Endothelial cell of umbilical vein (primary cell): ENCODE results near the gene GLI1. TPM values are rescaled to one million over a fixed set of nuclear protein-coding genes. Genes with fewer than 3 reads are reported as not detected.

Experiments used
- BruUV-seq: library from RNA; stranded (reverse); fragments of 400-500 nt; replicated peaks from 2 replicates; lab custom pipeline; 2021; lab: Mats Ljungman, UMichigan
- CTCF ChIA-PET: fragments of 300-600, 350-600 bp; sonication (Branson Sonifier 250); formaldehyde crosslinking; loops from one replicate; lab custom pipeline; 2021; ENCODE audit warnings: antibody characterized with exemption, inconsistent platforms; lab: Charles Lee
- POLR2A ChIA-PET: fragments of 300-600, 350-600 bp; sonication (Branson Sonifier 250); formaldehyde crosslinking; loops from one replicate; lab custom pipeline; 2021; ENCODE audit warnings: antibody characterized with exemption, inconsistent platforms; lab: Charles Lee
- DNase-seq: peaks from one replicate; pipeline ENCODE4 v3.0.0-alpha.2; 2011; ENCODE audit warnings: low read depth, low spot score
- FAIRE-seq: peaks from 2 replicates; lab custom pipeline; 2011; peaks lifted over from hg19 to GRCh38; lab: Jason Lieb, UNC
- H2AFZ ChIP-seq: 2 replicates; pipeline ENCODE4 v1.6.0; 2012; ENCODE audit warnings: low read depth, low read length, control low read depth, inconsistent platforms
- H3K27ac ChIP-seq: 2 replicates; pipeline ENCODE4 v1.5.1; 2011; ENCODE audit warnings: low read depth, mild to moderate bottlenecking, control low read depth, low read length, moderate library complexity; ENCODE audit not compliant: insufficient read depth
- H3K27me3 ChIP-seq, 2 experiments: 2 replicates each; pipeline versions ENCODE4 v1.6.0 to v1.6.1; 2011; ENCODE audit warnings: low read length in 2 of 2, mixed read lengths in 1 of 2; ENCODE audit not compliant: control insufficient read depth in 2 of 2, insufficient read depth in 2 of 2
- H3K36me3 ChIP-seq, 2 experiments: 2 replicates in 1 of 2; 3 replicates in 1 of 2; pipeline ENCODE4 v1.5.1; 2011; ENCODE audit warnings: low read length in 2 of 2, mild to moderate bottlenecking in 1 of 2, moderate library complexity in 1 of 2; ENCODE audit not compliant: control insufficient read depth in 2 of 2, insufficient read depth in 2 of 2; ENCODE audit errors: extremely low read depth in 1 of 2
- H3K4me1 ChIP-seq: 3 replicates; pipeline ENCODE4 v1.5.1; 2011; ENCODE audit warnings: mild to moderate bottlenecking, low read length; ENCODE audit not compliant: control insufficient read depth, insufficient read depth; ENCODE audit errors: extremely low read depth
- H3K4me2 ChIP-seq: 2 replicates; pipeline ENCODE4 v1.6.1; 2011; ENCODE audit warnings: low read length, control low read depth, mixed read lengths; ENCODE audit not compliant: insufficient read depth
- H3K4me3 ChIP-seq, 3 experiments: fragments of 200-600 bp in 1 of 3; sonication (generic), shearing (Covaris generic) in 1 of 3; replicated peaks in 1 of 3; 2 replicates each; pipeline ENCODE4 v1.5.1; 2011 to 2016; ENCODE audit warnings: control low read depth in 3 of 3, low read length in 3 of 3, mild to moderate bottlenecking in 2 of 3, inconsistent platforms in 1 of 3, low read depth in 1 of 3, moderate library complexity in 1 of 3; ENCODE audit not compliant: insufficient read depth in 1 of 3
- H3K79me2 ChIP-seq: 2 replicates; pipeline ENCODE4 v1.6.0; 2012; ENCODE audit warnings: low read length, inconsistent platforms; ENCODE audit not compliant: control insufficient read depth, insufficient read depth
- H3K9ac ChIP-seq: replicated peaks from 2 replicates; pipeline ENCODE3; 2011; ENCODE audit warnings: low read length, control low read depth; ENCODE audit not compliant: insufficient read depth; ENCODE audit errors: extremely low read depth
- H3K9me1 ChIP-seq: replicated peaks from 3 replicates; pipeline ENCODE4 v1.6.0; 2011; ENCODE audit warnings: mild to moderate bottlenecking, low read length; ENCODE audit not compliant: control insufficient read depth, insufficient read depth; ENCODE audit errors: extremely low read depth
- H3K9me3 ChIP-seq: replicated peaks from 2 replicates; pipeline ENCODE4 v1.5.1; 2012; ENCODE audit warnings: low read length, inconsistent platforms; ENCODE audit not compliant: control insufficient read depth, insufficient read depth
- H4K20me1 ChIP-seq: replicated peaks from 2 replicates; pipeline ENCODE3; 2011; ENCODE audit warnings: mild to moderate bottlenecking, low read length; ENCODE audit not compliant: control insufficient read depth, insufficient read depth; ENCODE audit errors: extremely low read depth
- GATA2 ChIP-seq: IDR thresholded peaks from 2 replicates; pipeline ENCODE4 v1.7.0; 2011; ENCODE audit warnings: low read depth, mild to moderate bottlenecking, moderate library complexity, mixed read lengths, low read length; ENCODE audit not compliant: insufficient read length, insufficient read depth
- MYC ChIP-seq: IDR thresholded peaks from one replicate; pipeline ENCODE4 v1.6.1; 2011; ENCODE audit warnings: mild to moderate bottlenecking, low read depth, low read length
- POLR2A ChIP-seq: IDR thresholded peaks from 2 replicates; pipeline ENCODE4 v1.6.1; 2012; ENCODE audit warnings: low read depth, mild to moderate bottlenecking, control low read depth, low read length
- POLR2AphosphoS5 ChIP-seq: IDR thresholded peaks from 2 replicates; pipeline ENCODE4 v1.6.1; 2012; ENCODE audit warnings: low read depth, mild to moderate bottlenecking, control low read depth, low read length, moderate library complexity; ENCODE audit not compliant: insufficient read depth
- dilution Hi-C: fragments of 300-500 bp; cut with MboI; formaldehyde crosslinking; loops from one replicate; pipeline ENCODE4 v1.15.0; 2019; ENCODE audit warnings: low sequenced_read_pairs; ENCODE audit not compliant: extremely low pct_ligation_motif_present
- intact Hi-C: fragments of 100-400 bp; cut with micrococcal nuclease; formaldehyde crosslinking; loops from one replicate; pipeline ENCODE4 v1.10.0; 2022
- polyA plus RNA-seq, 4 experiments: library from polyadenylated mRNA; depleted of rRNA in 3 of 4; stranded (reverse) in 3 of 4; unstranded in 1 of 4; fragments of >200 nt; gene quantifications; 2 replicates each; pipeline versions ENCODE4 v1.2.1 to v1.2.3, GENCODE V29; 2011 to 2012; ENCODE audit warnings: missing spikeins in 1 of 4
- total RNA-seq: library from RNA; stranded (reverse); gene quantifications from 2 replicates; pipeline ENCODE4 v1.2.3, GENCODE V29; 2021
- TF ChIP-seq, protein P1 (sequence below): IDR thresholded peaks from 2 replicates; pipeline ENCODE4 v1.6.1; 2011; ENCODE audit not compliant: insufficient read depth, insufficient read length
- TF ChIP-seq, protein P2 (sequence below), 2 donors: IDR thresholded peaks; 1 replicate in 1 of 2; 2 replicates in 1 of 2; pipeline ENCODE4 v1.5.1; 2011; ENCODE audit warnings: low read length in 2 of 2, mild to moderate bottlenecking in 2 of 2, moderate library complexity in 2 of 2, control low read depth in 1 of 2, inconsistent platforms in 1 of 2, low read depth in 1 of 2; ENCODE audit not compliant: insufficient read depth in 1 of 2; ENCODE audit errors: extremely low read depth in 1 of 2

Gene GLI1
- total and polyA plus RNA-seq, 2 donors (not counting 3 experiments of a cell fraction or from before 2014, with no cell fraction given) = 0.10 to 0.29 TPM

DNA sequence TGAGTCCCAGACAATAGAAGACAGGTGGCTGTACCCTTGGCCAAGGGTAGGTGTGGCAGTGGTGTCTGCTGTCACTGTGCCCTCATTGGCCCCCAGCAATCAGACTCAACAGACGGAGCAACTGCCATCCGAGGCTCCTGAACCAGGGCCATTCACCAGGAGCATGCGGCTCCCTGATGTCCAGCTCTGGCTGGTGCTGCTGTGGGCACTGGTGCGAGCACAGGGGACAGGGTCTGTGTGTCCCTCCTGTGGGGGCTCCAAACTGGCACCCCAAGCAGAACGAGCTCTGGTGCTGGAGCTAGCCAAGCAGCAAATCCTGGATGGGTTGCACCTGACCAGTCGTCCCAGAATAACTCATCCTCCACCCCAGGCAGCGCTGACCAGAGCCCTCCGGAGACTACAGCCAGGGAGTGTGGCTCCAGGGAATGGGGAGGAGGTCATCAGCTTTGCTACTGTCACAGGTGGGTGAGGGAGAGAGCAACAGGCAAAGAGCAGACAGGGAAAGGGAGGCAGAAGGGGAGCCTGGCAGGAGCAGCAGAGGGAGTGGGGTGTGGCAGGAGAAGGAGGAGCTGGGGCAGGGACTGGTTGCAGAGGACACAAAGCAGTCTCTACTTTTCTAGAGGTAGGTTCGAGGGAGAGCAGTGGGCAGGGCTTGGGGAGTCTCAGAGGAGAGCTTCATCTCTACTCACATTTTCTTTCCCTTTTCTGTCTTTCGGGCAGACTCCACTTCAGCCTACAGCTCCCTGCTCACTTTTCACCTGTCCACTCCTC, 4.0 kb upstream of the GLI1 start:
- H3K36me3 ChIP-seq = no peaks in the 10 kb centered on the region
- ChIA-PET POLR2A (no interaction called here), CTCF (interaction anchor here (0.6 to 7.9 kb wide), 20 partner anchors 10 to 213 kb away, joined by 3 to 394 read pairs (median 4); no protein-coding TSS in a partner anchor)
- H3K27ac ChIP-seq = no peak overlapping the region
- no peak overlapping the region for H3K9ac ChIP-seq
- H3K4me3 ChIP-seq = no peak overlapping the region
- H4K20me1 ChIP-seq = no peaks in the 10 kb centered on the region
- peaks cover 11% of the 10 kb centered on the region for H3K4me1 ChIP-seq
- no peaks in the 10 kb centered on the region for H3K9me1 ChIP-seq
- H3K79me2 ChIP-seq = no peaks in the 10 kb centered on the region
- peak overlapping the region; percentile 9 for H2AFZ ChIP-seq
- dilution Hi-C loops = no loop called here
- BruUV-seq = no TSS peak
- intact Hi-C loops = no loop called here
- no peak for DNase-seq
- H3K4me2 ChIP-seq = no peak overlapping the region
- peaks cover 0 to 3% of the 10 kb centered on the region in 2 experiments for H3K27me3 ChIP-seq
- H3K9me3 ChIP-seq = no peaks in the 10 kb centered on the region
- TF ChIP-seq POLR2AphosphoS5 (no peak), MYC (no peak), GATA2 (no peak), POLR2A (no peak)
- TF ChIP-seq, protein P1, sequence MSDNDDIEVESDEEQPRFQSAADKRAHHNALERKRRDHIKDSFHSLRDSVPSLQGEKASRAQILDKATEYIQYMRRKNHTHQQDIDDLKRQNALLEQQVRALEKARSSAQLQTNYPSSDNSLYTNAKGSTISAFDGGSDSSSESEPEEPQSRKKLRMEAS = no peak
- FAIRE-seq = no peak

DNA sequence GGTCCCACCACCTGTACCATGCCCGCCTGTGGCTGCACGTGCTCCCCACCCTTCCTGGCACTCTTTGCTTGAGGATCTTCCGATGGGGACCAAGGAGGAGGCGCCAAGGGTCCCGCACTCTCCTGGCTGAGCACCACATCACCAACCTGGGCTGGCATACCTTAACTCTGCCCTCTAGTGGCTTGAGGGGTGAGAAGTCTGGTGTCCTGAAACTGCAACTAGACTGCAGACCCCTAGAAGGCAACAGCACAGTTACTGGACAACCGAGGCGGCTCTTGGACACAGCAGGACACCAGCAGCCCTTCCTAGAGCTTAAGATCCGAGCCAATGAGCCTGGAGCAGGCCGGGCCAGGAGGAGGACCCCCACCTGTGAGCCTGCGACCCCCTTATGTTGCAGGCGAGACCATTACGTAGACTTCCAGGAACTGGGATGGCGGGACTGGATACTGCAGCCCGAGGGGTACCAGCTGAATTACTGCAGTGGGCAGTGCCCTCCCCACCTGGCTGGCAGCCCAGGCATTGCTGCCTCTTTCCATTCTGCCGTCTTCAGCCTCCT, 3.4 kb upstream of the GLI1 start:
- intact Hi-C loops = no loop called here
- peak; percentile 68 for FAIRE-seq
- Histone ChIP-seq H3K36me3 (no peaks in the 10 kb centered on the region), H3K9me1 (no peaks in the 10 kb centered on the region), H3K4me2 (no peak overlapping the region), H3K9ac (no peak overlapping the region), H3K27me3 (peaks cover 5 to 8% of the 10 kb centered on the region in 2 experiments), H3K79me2 (no peaks in the 10 kb centered on the region), H2AFZ (peak overlapping the region; percentile 9), H3K9me3 (no peaks in the 10 kb centered on the region), H3K4me3 (no peak overlapping the region), H3K27ac (no peak overlapping the region), H4K20me1 (no peaks in the 10 kb centered on the region), H3K4me1 (peaks cover 15% of the 10 kb centered on the region)
- POLR2A ChIA-PET = no interaction called here
- TF ChIP-seq, protein P2, sequence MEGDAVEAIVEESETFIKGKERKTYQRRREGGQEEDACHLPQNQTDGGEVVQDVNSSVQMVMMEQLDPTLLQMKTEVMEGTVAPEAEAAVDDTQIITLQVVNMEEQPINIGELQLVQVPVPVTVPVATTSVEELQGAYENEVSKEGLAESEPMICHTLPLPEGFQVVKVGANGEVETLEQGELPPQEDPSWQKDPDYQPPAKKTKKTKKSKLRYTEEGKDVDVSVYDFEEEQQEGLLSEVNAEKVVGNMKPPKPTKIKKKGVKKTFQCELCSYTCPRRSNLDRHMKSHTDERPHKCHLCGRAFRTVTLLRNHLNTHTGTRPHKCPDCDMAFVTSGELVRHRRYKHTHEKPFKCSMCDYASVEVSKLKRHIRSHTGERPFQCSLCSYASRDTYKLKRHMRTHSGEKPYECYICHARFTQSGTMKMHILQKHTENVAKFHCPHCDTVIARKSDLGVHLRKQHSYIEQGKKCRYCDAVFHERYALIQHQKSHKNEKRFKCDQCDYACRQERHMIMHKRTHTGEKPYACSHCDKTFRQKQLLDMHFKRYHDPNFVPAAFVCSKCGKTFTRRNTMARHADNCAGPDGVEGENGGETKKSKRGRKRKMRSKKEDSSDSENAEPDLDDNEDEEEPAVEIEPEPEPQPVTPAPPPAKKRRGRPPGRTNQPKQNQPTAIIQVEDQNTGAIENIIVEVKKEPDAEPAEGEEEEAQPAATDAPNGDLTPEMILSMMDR (IDR thresholded peaks at IDR 0.05; ENCODE audit: extremely low read depth in 1 of 2, insufficient read depth in 1 of 2, low read depth in 1 of 2, low read length in 2 of 2) = peak; percentile 59 to 81
- TF ChIP-seq, protein P1 = no peak
- TF ChIP-seq MYC = no peak
- CTCF ChIA-PET = interaction anchor here (0.6 to 7.9 kb wide), 17 partner anchors 10 to 213 kb away, joined by 3 to 394 read pairs (median 4); no protein-coding TSS in a partner anchor
- no TSS peak for BruUV-seq
- dilution Hi-C loops = no loop called here
- DNase-seq = peak; percentile 44
